Ovary (tissue), 9 donors: Measurements from ENCODE around the gene XPNPEP1. TPM values are rescaled to one million over a fixed set of nuclear protein-coding genes. Genes with fewer than 3 reads are reported as not detected.
A peak's percentile ranks its signal among the peaks of the same experiment; 100 is the strongest.

Source experiments
- DNase-seq, 5 donors: peaks; one replicate each; pipeline ENCODE4 v3.0.0-alpha.2; 2019 to 2020
- H3K27ac ChIP-seq, 2 donors: fragments of 200-600 bp; one replicate each; pipeline versions ENCODE4 v1.5.1 to v1.8.0; 2019 to 2022
- H3K27me3 ChIP-seq: fragments of 200-600 bp; one replicate; pipeline ENCODE4 v1.8.0; 2022
- H3K36me3 ChIP-seq: fragments of 200-600 bp; sonication (generic); one replicate; pipeline ENCODE4 v1.5.1; 2019
- H3K4me1 ChIP-seq: one replicate; pipeline ENCODE4 v1.8.1; 2013; ENCODE audit warnings: mild to moderate bottlenecking, moderate library complexity; ENCODE audit not compliant: insufficient read depth
- H3K4me3 ChIP-seq: fragments of 200-600 bp; sonication (generic); one replicate; pipeline ENCODE4 v1.5.1; 2017
- H3K9me3 ChIP-seq, 2 donors: fragments of 200-600 bp in 1 of 2; sonication (generic) in 1 of 2; one replicate each; pipeline versions ENCODE4 v1.5.1 to v1.8.1; 2013 to 2019; ENCODE audit warnings: mild to moderate bottlenecking in 1 of 2, moderate library complexity in 1 of 2
- CTCF ChIP-seq, 3 donors: fragments of 450-650 bp in 2 of 3; fragments of 200-600 bp in 1 of 3; IDR thresholded peaks; one replicate each; pipeline versions ENCODE4 v1.5.1 to v1.8.0; 2016 to 2022; ENCODE audit warnings: antibody characterized with exemption in 3 of 3, mild to moderate bottlenecking in 1 of 3
- EP300 ChIP-seq: sonication (generic); formaldehyde crosslinking; IDR thresholded peaks from one replicate; pipeline ENCODE4 v1.6.1; 2017; ENCODE audit warnings: antibody characterized with exemption
- POLR2A ChIP-seq: fragments of 450-650 bp; IDR thresholded peaks from one replicate; pipeline ENCODE4 v1.6.1; 2017; ENCODE audit warnings: antibody characterized with exemption, mild to moderate bottlenecking, moderate library complexity
- WGBS, 3 donors: extraction: QIAGEN DNeasy Blood & Tissue Kit in 1 of 3; methylation state at CpG; one replicate each; pipeline versions ENCODE4 v1.1.5 to v1.1.7; 2013 to 2017; 5-methylcytosine and 5-hydroxymethylcytosine counted together
- intact Hi-C, 4 donors: fragments of 100-400 bp; cut with DNase I; formaldehyde crosslinking; loops; one replicate each; pipeline versions ENCODE4 v1.11.0 to v1.15.1; 2022 to 2023
- polyA plus RNA-seq, 2 donors: library from polyadenylated mRNA; stranded (reverse); fragments of 200-250 nt in 1 of 2; fragments of 350-450 nt in 1 of 2; fragmentation: Illumina TruSeq in 1 of 2; extraction: RNeasy Lipid Tissue Mini Kit (QIAGEN cat#74804) in 1 of 2; gene quantifications; one replicate each; pipeline ENCODE4 v1.2.3, GENCODE V29; 2013 to 2014
- total RNA-seq, 7 donors: library from RNA; depleted of rRNA in 2 of 7; stranded (reverse); fragments of >200 nt in 2 of 7; fragmentation: NEBNext Ultra II Directional in 3 of 7; extraction: Animal tissue kit (Norgen Biotek cat#: 25700) in 3 of 7; gene quantifications; one replicate each; pipeline versions ENCODE4 v1.1.0 to v1.2.4, GENCODE V29; 2016 to 2023
- donor health status: DM: no; HTN: no; CAD: no; lungs with moderate emphysema.
- donor health status: DM: no; HTN: no; CAD: no.
- donor health status: Bipolar disorder and iron deficiency.
- donor health status: DM: yes; HTN: yes; CAD: no.
- donor health status: DM: no; HTN: no; CAD: no.
- donor health status: DM: yes; HTN: yes; CAD: no.

XPNPEP1 gene
- total and polyA plus RNA-seq, 9 donors, result 27.2 to 70.7 (median 47.1) TPM

- H3K36me3 ChIP-seq, result no peaks in the 10 kb centered on the region
- H3K27me3 ChIP-seq, result no peaks in the 10 kb centered on the region
- H3K9me3 ChIP-seq, result no peaks in the 10 kb centered on the region
- H3K4me1 ChIP-seq, result peaks cover 14% of the 10 kb centered on the region
- no peak for DNase-seq
- WGBS, 3 donors, result 23 to 32% (median 29%) methylated on average over 5 of the region's 5 CpGs
- no peak for TF ChIP-seq POLR2A
- TF ChIP-seq EP300, result no peak
- no peak for TF ChIP-seq CTCF (IDR thresholded peaks at IDR 0.05)
- no peak overlapping the region for H3K4me3 ChIP-seq
- no peak overlapping the region for H3K27ac ChIP-seq
- intact Hi-C loops, result no loop called here
Observed at GRCh38 chr10:109924967-109925620, 1.8 kb upstream of the XPNPEP1 start.

GRCh38 chr10:109924087-109924486 is 776 bp upstream of the XPNPEP1 start:
- H3K27ac ChIP-seq, result peak overlapping the region in 1 of 2 donors; percentile 46
- no peaks in the 10 kb centered on the region for H3K27me3 ChIP-seq
- intact Hi-C loops, result no loop called here
- no peak for TF ChIP-seq POLR2A
- TF ChIP-seq EP300, result no peak
- no peak for TF ChIP-seq CTCF (IDR thresholded peaks at IDR 0.05)
- peak in 1 of 5 donors; percentile 34 for DNase-seq
- WGBS, 3 donors, result 95 to 97% (median 95%) methylated on average over 7 of the region's 7 CpGs
- H3K9me3 ChIP-seq, result no peaks in the 10 kb centered on the region
- no peaks in the 10 kb centered on the region for H3K36me3 ChIP-seq
- peaks cover 14% of the 10 kb centered on the region for H3K4me1 ChIP-seq
- no peak overlapping the region for H3K4me3 ChIP-seq

- Histone ChIP-seq H3K27ac (peak overlapping the region; percentile 86 to 93), H3K4me1 (peaks cover 14% of the 10 kb centered on the region), H3K36me3 (no peaks in the 10 kb centered on the region), H3K4me3 (peak overlapping the region; percentile 76), H3K9me3 (no peaks in the 10 kb centered on the region), H3K27me3 (no peaks in the 10 kb centered on the region)
- intact Hi-C loops, result no loop called here
- TF ChIP-seq POLR2A, result no peak
- TF ChIP-seq CTCF (IDR thresholded peaks at IDR 0.05), result no peak
- TF ChIP-seq EP300, result no peak
- WGBS, 3 donors, result 3 to 9% (median 4%) methylated on average over 7 of the region's 7 CpGs
- DNase-seq, result no peak
Observed at GRCh38 chr10:109922358-109922975, 844 bp downstream of the XPNPEP1 start.

- intact Hi-C loops, result no loop called here
- Histone ChIP-seq H3K9me3 (no peaks in the 10 kb centered on the region), H3K4me3 (no peak overlapping the region), H3K27me3 (no peaks in the 10 kb centered on the region), H3K27ac (no peak overlapping the region), H3K4me1 (peaks cover 14% of the 10 kb centered on the region), H3K36me3 (no peaks in the 10 kb centered on the region)
- TF ChIP-seq CTCF (IDR thresholded peaks at IDR 0.05) (no peak), POLR2A (no peak), EP300 (no peak)
- WGBS, 3 donors, result 88 to 98% (median 89%) methylated on average over 3 of the region's 3 CpGs
- no peak for DNase-seq
Observed at GRCh38 chr10:109920016-109920415, 3.3 kb downstream of the XPNPEP1 start.
